ENCODE measurements around the gene TOMM5.
"Not testable (repeated sequence)": the region's sequence is repeated elsewhere in the genome, so short reads cannot be mapped to it uniquely, and the experiment has no call there.

TOMM5 gene

GRCh38 chr9:37609735-37610397 lies 17.5 kb upstream of the TOMM5 start:
- no peak for DNase-seq

GRCh38 chr9:37608250-37608649 lies 15.9 kb upstream of the TOMM5 start:
- no peak for DNase-seq

- no peak for DNase-seq
These were observed 11.9 kb upstream of the TOMM5 start for GRCh38 chr9:37604296-37604695.

DNA sequence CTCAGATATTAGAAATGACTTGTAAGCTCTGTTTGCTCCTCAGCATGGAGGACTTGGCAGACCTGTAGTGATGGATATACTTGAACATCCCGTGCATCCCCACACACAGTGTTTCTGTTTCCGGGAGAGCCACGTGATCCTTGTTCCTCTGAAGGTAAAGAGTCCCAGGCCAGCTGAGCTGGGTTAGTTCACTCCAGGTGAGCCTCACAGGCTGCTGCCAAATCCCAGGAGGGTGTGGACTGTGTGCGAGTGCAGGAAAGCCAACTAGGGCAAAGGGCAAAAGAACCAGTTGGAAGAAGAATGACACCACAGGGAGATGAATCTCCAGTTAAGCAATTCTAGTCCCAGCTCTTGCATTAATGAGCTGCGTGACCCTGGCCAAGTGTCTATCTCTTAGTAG lies 10.4 kb upstream of the TOMM5 start:
- peak; percentile 74 for DNase-seq

- not testable (repeated sequence) for DNase-seq
These were observed 9.7 kb upstream of the TOMM5 start for GRCh38 chr9:37602061-37602460.

- DNase-seq = no peak
These were observed 4.1 kb upstream of the TOMM5 start for GRCh38 chr9:37596504-37596903.

- peak; percentile 51 for DNase-seq
These were observed 1.6 kb upstream of the TOMM5 start for GRCh38 chr9:37593883-37594448.

GRCh38 chr9:37587521-37587920 lies 4.9 kb downstream of the TOMM5 start:
- no peak for DNase-seq

DNA sequence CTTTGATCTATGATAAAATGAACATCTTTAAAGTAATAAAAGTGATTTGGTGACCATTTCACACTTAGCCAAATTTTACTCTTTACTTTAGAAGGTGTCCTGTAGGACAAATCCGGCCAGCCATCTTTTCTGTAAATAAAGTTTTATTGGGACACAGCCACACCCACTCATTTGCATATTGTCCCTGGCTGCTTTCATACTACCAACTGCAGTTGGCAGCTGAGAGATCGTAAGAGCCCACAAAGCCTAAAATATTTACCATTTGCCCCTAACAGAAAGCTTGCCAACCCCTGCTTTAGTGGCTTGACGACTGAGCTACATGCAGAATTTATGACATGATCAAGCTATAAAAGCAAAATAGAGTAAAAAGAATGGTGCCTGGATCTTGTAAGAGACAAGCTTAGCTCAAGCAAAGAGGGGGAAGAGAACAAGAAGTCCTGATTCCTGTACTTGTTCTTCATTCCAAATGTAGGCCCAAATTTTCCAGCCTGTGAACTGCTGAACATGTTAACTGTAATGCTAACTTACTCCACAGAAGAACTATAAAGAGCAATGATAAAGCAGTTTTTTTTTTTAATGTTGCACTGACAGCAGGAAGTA lies 8.8 kb downstream of the TOMM5 start:
- no peak for DNase-seq

DNA sequence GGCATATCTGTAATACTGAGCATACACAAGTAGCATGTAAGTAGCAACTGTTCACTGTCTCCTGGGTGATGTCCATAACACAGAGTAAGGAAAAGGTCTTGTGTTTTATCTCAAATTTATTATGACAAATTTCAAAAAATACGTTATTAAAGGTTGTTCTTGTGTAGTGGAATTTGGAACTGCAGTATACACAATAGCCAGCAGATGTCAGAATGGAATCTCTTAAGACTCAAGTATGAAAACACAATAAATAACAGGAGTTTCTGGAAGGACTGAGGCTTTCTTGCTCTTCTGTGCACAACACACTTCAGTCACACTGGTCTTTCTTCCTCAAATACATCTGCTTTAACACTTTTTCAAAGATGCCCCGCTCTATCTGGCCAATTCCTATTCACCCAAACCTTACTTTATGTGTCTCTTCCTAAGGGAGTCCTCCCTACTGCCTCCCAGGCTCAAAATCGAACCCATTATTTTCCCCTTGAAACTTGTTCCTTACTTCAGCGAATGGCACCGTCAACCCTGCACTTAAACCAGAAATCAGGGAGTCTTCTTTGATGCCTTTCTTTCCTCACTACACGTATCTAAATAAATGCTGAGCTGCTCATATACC lies 9.7 kb downstream of the TOMM5 start:
- peak; percentile 60 for DNase-seq

DNA sequence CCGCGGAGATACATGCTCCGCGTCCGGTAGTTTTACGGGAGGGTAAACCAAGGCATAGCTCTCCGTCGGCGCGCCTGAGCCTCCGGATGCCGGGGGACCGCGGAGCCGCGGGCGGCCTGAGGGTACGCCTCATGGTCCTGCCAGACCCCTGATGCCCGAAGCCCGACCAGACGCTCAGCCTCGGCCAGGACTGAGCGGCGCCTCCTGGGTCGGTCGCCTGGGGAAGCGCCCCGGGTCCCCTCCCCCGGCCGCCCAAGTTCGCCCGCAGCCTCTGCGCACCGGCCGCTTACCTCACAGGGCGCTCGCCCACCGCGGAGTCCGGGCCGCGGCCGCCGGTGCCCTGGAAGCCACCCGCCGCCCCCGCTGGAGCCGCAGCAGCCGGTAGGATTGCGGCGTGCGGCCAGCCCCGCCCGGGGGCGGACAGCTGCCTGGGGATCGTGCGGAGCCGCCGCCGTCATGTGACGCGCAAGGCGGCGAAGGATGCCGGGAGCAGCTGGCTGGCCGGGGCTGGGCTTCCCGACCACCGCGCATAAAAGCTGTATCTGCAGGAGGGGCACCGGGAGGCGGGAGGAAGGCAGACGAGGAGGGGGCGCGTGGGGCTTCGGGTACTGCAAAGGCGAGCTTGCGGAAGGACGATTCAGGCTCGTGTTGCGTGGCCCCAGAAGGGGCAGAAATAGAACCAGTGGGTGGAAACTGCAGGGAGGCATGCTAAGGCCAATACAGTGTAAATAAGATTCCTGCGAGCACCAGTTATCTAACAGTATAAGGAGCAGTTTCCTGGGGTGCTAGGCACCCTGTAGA lies 16.3 kb downstream of the TOMM5 start, which contains the start of gene FBXO10:
Gene FBXO10, minus strand, starts transcription at position 460 of the 801 bp plus-strand sequence. CDS start 34,612 bp downstream, outside the sequence.
- DNase-seq = peak; percentile 78

DNA sequence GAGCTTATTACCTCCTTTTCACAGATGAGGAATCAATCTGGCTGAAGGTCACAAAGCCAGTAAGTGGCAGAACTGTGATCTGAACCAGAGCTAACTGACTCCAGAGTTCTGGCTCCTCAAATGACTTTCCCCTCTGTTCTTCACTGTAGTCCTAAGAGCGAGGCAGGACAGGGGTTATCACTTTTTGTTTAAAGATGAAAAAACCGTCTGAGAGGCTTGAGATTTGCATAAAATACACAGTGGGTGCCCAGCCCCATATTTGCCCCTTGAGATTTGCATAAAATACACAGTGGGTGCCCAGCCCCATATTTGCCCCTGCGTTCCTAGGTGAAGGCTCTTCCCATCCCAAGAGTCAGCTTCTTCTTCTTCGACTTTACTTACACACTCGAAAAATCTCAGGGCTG lies 16.9 kb downstream of the TOMM5 start:
- no peak for DNase-seq

DNA sequence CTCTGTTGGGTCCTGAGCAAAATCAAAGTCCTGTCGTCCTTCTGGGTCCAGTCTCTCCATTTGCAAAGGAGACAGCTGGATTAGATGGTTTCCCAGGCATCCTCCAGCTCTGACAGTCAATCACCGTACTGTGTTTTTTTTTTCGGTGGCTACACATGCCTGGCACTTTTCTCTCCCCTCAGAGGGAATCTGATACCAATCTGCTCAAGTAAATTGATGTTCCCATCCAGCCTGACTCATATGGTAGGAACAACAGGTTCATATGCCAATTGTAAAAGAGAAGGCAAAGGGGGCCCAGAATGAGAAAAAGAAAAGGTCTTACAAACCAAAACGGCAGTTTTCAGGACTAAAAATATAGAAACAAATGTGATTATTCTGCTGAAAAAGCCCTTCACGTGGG lies 17.4 kb downstream of the TOMM5 start:
- no peak for DNase-seq

- DNase-seq = no peak
These were observed 18.1 kb downstream of the TOMM5 start for GRCh38 chr9:37574241-37574721.

- DNase-seq = no peak
These were observed 21.1 kb downstream of the TOMM5 start for GRCh38 chr9:37571282-37571681.

DNA sequence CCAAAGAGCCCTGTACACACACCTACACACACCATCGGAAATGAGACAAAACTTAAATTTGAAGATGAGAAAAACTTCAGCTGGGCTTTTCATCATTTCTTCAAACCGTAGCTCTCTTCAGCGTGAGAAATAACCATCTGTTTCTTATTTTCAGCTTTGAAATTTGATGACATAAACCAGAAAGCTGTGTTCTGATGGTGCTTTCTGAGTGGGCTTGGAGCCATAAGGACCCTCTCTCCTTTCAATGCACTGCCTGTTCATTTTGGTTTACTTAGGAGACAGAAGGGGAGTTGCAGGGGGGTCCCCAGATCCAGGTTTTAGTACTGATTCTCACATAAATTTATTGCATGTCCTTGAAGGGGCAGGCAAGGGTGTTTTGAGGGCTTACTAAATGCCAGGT lies 25.7 kb downstream of the TOMM5 start:
- DNase-seq = no peak

GRCh38 chr9:37565661-37566618 lies 26.5 kb downstream of the TOMM5 start:
- no peak for DNase-seq

DNA sequence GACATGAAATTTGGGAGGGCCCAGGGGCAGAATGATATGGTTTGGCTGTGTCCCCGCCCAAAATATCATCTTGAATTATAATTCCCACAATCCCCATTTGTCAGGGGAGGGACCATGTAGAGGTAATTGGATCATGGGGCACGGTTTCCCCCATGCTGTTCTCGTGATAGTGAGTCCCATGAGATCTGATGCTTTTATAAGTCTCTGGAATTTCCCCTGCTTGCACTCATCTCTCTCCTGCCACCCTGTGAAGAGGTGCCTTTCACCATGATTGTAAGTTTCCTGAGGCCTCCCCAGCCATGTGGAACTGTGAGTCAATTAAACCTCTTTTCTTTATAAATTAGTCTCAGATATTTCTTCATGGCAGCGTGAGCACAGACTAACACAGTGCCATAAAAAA lies 27.5 kb downstream of the TOMM5 start:
- DNase-seq = no peak

- no peak for DNase-seq
These were observed 28.4 kb downstream of the TOMM5 start for GRCh38 chr9:37563806-37564513.

GRCh38 chr9:37562826-37563225 lies 29.6 kb downstream of the TOMM5 start:
- no peak for DNase-seq

DNA sequence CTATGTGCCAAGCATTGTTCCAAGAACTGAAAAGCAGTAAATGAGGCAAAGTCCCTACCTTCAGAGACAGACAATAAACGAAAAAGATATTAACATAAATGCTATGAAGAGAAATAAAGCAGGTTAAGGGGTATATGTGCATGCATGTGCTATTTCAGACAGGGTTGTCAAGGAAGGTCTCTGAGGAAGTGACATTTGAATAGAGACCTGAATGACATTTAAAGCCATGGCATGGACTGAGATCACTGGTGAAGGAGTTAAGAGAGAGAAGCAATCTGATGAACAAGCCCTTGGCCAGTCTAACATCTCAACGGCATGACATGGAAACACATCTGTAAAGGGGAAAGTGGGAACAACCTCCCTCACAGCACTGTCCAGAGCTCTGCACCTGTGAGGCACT lies 30.7 kb downstream of the TOMM5 start:
- no peak for DNase-seq

All from DMS53 (cell line).